Prostate gland (tissue), 2 donors: ENCODE measurements around the gene EPS15.

Source experiments
- POLR2A ChIP-seq: fragments of 450-650 bp; IDR thresholded peaks from one replicate; pipeline ENCODE4 v1.6.1; 2016; ENCODE audit warnings: antibody characterized with exemption, mild to moderate bottlenecking
- TF ChIP-seq, protein P1 (sequence below), 4 experiments: fragments of 200-600 bp in 2 of 4; fragments of 450-650 bp in 2 of 4; sonication (generic) in 2 of 4; IDR thresholded peaks; 1 replicate in 3 of 4; 2 replicates in 1 of 4; pipeline ENCODE4 v1.5.1; 2016 to 2019; ENCODE audit warnings: antibody characterized with exemption in 4 of 4, mild to moderate bottlenecking in 2 of 4, moderate library complexity in 2 of 4

DNA sequence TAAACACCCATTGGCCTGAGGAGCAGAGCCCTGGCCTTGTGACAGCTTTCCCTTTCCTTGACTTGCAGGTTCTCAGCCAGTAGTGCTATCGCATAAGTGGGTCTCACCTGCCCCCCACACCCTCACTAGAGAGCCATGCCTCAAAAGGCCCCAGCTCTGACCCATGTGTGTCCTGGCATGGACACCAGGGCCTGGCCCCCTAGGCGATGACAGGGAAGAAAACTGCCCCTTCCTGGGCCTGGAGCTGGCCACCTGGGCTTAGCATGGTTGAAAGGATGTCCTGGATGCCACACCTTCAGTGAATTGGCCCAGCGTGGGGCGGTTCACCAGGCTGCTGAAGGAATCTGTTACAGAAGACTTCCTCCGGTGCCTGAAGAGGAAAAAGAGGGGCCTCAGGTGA is 207.2 kb downstream of the EPS15 start:
- TF ChIP-seq, protein P1, sequence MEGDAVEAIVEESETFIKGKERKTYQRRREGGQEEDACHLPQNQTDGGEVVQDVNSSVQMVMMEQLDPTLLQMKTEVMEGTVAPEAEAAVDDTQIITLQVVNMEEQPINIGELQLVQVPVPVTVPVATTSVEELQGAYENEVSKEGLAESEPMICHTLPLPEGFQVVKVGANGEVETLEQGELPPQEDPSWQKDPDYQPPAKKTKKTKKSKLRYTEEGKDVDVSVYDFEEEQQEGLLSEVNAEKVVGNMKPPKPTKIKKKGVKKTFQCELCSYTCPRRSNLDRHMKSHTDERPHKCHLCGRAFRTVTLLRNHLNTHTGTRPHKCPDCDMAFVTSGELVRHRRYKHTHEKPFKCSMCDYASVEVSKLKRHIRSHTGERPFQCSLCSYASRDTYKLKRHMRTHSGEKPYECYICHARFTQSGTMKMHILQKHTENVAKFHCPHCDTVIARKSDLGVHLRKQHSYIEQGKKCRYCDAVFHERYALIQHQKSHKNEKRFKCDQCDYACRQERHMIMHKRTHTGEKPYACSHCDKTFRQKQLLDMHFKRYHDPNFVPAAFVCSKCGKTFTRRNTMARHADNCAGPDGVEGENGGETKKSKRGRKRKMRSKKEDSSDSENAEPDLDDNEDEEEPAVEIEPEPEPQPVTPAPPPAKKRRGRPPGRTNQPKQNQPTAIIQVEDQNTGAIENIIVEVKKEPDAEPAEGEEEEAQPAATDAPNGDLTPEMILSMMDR (IDR thresholded peaks at IDR 0.05) = no peak
- no peak for TF ChIP-seq POLR2A
